RWPE2 (cell line): Measurements from ENCODE around the gene KLRC3.
"Not testable (repeated sequence)": the region's sequence is repeated elsewhere in the genome, so short reads cannot be mapped to it uniquely, and the experiment has no call there.

Experiments used
- ATAC-seq: fragments of 200-7000 bp; cut with Tn5 transposase; 3 replicates; pipeline ENCODE4 v1.9.1; 2021; ENCODE audit warnings: low read depth
- DNase-seq: peaks from one replicate; pipeline ENCODE4 v3.0.0-alpha.2; 2020; ENCODE audit warnings: low spot score
- H3K27ac ChIP-seq: fragments of 450-650 bp; 2 replicates; pipeline ENCODE4 v1.5.1; 2017; ENCODE audit warnings: mild to moderate bottlenecking; ENCODE audit not compliant: poor library complexity, severe bottlenecking
- H3K27me3 ChIP-seq: fragments of 250-450 bp; sonication (Bioruptor Pico); 2 replicates; pipeline ENCODE4 v1.5.1; 2021; ENCODE audit warnings: mild to moderate bottlenecking, moderate library complexity; ENCODE audit not compliant: insufficient read depth, poor library complexity, severe bottlenecking
- H3K36me3 ChIP-seq: fragments of 250-450 bp; sonication (Bioruptor Pico); 2 replicates; pipeline ENCODE4 v1.5.1; 2020; ENCODE audit warnings: low read depth, mild to moderate bottlenecking, moderate library complexity
- H3K4me1 ChIP-seq: fragments of 250-450 bp; sonication (Bioruptor Pico); 2 replicates; pipeline ENCODE4 v1.5.1; 2021; ENCODE audit warnings: mild to moderate bottlenecking, moderate library complexity; ENCODE audit not compliant: insufficient read depth, poor library complexity, severe bottlenecking
- H3K4me3 ChIP-seq: fragments of 250-450 bp; sonication (Bioruptor Pico); 2 replicates; pipeline ENCODE4 v1.5.1; 2021; ENCODE audit warnings: mild to moderate bottlenecking, moderate library complexity; ENCODE audit not compliant: severe bottlenecking
- H3K9me3 ChIP-seq: fragments of 250-450 bp; sonication (Bioruptor Pico); 2 replicates; pipeline ENCODE4 v1.5.1; 2021; ENCODE audit warnings: mild to moderate bottlenecking, moderate library complexity; ENCODE audit not compliant: severe bottlenecking
- CTCF ChIP-seq: fragments of 450-650 bp; IDR thresholded peaks from one replicate; pipeline ENCODE4 v1.5.1; 2017; ENCODE audit warnings: mild to moderate bottlenecking, moderate library complexity; ENCODE audit not compliant: poor library complexity, severe bottlenecking

The KLRC3 gene

DNA sequence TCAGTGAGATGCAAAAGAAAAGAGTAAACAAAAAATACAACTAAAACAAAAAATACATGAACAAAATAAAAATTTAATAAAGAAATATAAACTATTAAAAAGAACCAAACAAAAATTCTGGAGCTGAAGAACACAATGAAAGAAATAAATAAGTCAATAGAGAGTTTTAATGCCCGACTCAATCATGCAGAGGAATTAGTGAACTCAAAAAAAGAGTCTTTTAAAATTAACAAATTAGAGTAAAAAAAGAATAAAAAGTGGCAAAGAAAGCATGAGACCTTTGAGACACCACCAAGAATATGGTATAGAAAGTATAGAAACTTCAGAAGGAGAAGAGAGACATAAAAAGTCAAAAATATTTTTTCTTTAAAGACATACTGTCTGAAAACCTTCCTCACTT lies 35.4 kb upstream of the KLRC3 start:
- H3K36me3 ChIP-seq: no peaks in the 10 kb centered on the region
- ATAC-seq: no peak
- no peak for DNase-seq
- H3K27ac ChIP-seq: no peak overlapping the region
- H3K4me3 ChIP-seq: no peak overlapping the region
- no peak for TF ChIP-seq CTCF
- H3K9me3 ChIP-seq: no peaks in the 10 kb centered on the region
- no peaks in the 10 kb centered on the region for H3K4me1 ChIP-seq
- H3K27me3 ChIP-seq: no peaks in the 10 kb centered on the region

DNA sequence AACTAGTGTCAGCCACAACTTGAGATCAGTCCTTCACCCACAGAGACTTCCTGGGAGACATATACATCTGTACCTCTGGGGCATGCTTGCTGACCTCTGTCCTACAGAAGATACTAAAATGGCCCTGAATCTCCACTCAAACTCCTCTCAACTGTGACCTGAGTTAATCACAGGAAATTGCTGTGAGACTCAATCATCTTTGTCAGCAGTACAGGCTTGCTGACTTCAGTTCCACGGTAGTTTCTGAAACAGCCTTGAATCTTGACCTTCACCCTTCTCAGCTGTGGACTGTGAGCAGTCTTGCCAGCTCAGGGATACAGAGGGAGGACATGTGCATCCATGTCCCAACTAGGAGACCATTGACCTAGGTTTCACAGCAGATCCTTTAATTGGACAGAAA lies 34.1 kb upstream of the KLRC3 start:
- Histone ChIP-seq H3K27me3 (no peaks in the 10 kb centered on the region), H3K9me3 (no peaks in the 10 kb centered on the region), H3K4me1 (no peaks in the 10 kb centered on the region), H3K36me3 (no peaks in the 10 kb centered on the region), H3K4me3 (no peak overlapping the region), H3K27ac (no peak overlapping the region)
- ATAC-seq (no peak), DNase-seq (no peak)
- no peak for TF ChIP-seq CTCF

DNA sequence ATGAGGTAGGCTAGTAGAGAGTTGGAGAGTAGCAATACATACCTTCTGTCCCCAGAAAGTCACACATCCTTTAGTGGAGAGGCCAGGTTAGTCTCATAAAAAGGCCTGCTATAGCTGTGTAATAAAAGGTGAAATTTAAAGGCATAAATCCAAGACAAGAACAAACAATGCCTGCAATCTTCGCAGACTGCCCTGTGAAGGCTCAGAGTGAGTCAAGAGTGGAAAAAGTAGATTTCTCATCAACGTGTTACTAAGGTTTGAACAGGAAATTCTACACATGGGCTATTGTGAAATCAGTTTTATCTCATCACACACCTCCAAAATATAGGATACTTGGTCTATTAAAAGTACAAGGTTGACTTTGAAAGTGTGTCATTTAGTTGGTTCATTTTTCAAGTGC lies 32.8 kb upstream of the KLRC3 start, which contains the start of gene KLRC1:
KLRC1 (minus strand) TSS at position 222 of the 400 bp plus-strand sequence. CDS start 2,221 bp downstream, outside the sequence.
- ATAC-seq: peak; percentile 68

GRCh38 chr12:10448236-10448635 lies 27.8 kb upstream of the KLRC3 start:
- no peak overlapping the region for H3K27ac ChIP-seq
- no peak overlapping the region for H3K4me3 ChIP-seq
- no peaks in the 10 kb centered on the region for H3K36me3 ChIP-seq
- H3K9me3 ChIP-seq: no peaks in the 10 kb centered on the region
- TF ChIP-seq CTCF: no peak
- H3K4me1 ChIP-seq: no peaks in the 10 kb centered on the region
- ATAC-seq (no peak), DNase-seq (no peak)
- no peaks in the 10 kb centered on the region for H3K27me3 ChIP-seq

More for the DNA sequence above, 32.8 kb upstream of the KLRC3 start, which contains the start of gene KLRC1:
- TF ChIP-seq CTCF: no peak
- Histone ChIP-seq H3K27me3 (no peaks in the 10 kb centered on the region), H3K36me3 (no peaks in the 10 kb centered on the region), H3K27ac (no peak within 1 kb of the TSS), H3K4me1 (no peaks in the 10 kb centered on the region), H3K4me3 (no peak within 1 kb of the TSS), H3K9me3 (no peaks in the 10 kb centered on the region)
- no peak for DNase-seq

DNA sequence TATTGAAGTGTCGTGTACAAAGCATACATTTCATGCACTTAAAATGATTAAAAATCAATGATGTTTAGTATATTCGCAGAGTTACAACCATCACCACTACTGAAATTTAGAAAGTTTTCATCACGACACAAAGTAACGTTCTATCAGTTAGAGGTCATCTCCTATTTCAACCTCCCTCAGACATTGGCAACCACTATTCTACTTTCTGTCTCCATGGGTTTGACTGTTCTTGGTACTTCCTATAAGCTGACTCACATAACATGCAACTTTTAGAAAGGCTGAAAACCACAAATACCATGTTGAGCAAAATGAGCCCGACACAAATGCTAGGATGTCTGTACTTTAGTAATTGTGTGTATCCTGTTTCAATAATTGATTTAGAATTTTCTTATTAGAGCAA lies 25.7 kb upstream of the KLRC3 start:
- not testable (repeated sequence) for H3K27me3 ChIP-seq, H3K36me3 ChIP-seq, H3K4me3 ChIP-seq, H3K4me1 ChIP-seq, H3K9me3 ChIP-seq, H3K27ac ChIP-seq, DNase-seq, ATAC-seq

- H3K4me1 ChIP-seq, H3K9me3 ChIP-seq, DNase-seq, H3K4me3 ChIP-seq, ATAC-seq, H3K27me3 ChIP-seq, H3K27ac ChIP-seq, H3K36me3 ChIP-seq: not testable (repeated sequence)
Observed at GRCh38 chr12:10441144-10441543, 20.7 kb upstream of the KLRC3 start.

- peak; percentile 82 for ATAC-seq
- H3K4me1 ChIP-seq, H3K27me3 ChIP-seq, H3K9me3 ChIP-seq, H3K4me3 ChIP-seq, H3K36me3 ChIP-seq, H3K27ac ChIP-seq, DNase-seq: not testable (repeated sequence)
Observed at GRCh38 chr12:10439608-10440274, 19.3 kb upstream of the KLRC3 start.

DNA sequence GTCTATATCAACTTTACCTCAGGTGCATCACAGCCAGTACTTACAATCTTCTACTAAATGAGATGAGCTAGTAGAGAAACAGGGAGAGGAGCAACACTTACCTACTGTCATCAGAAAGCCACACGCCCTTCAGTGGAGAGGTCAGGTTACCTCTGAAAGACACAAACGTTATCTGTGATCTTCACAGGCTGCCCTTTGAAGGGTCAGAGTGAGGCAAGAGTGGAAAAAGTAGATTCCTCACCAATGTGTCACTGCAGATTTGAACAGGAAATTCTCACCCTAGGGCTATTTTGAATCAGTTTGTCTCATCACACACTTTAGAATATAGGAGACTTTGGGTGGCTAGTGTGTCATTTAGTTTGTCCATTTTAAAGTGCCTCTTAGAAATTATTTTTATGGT lies 17.2 kb upstream of the KLRC3 start:
- H3K9me3 ChIP-seq, H3K4me1 ChIP-seq, H3K4me3 ChIP-seq, DNase-seq, H3K27ac ChIP-seq, H3K27me3 ChIP-seq, H3K36me3 ChIP-seq: not testable (repeated sequence)
- ATAC-seq: peak; percentile 60
